ENCODE data around the gene ARVCF.

ARVCF gene

GRCh38 chr22:19975707-19976035 lies 41.0 kb downstream of the ARVCF start:
- Histone ChIP-seq H3K9me3 (ENCODE audit: low read length) (no peaks in the 10 kb centered on the region), H3K9ac (ENCODE audit: low read length) (no peak overlapping the region), H3K27ac (ENCODE audit: low read depth, low read length) (no peak overlapping the region), H3K36me3 (ENCODE audit: insufficient read depth, low read length) (peaks cover 20% of the 10 kb centered on the region), H3K27me3 (ENCODE audit: control insufficient read depth in 1 of 2, insufficient read depth in 2 of 2, low read length in 2 of 2) (no peaks in the 10 kb centered on the region), H3K4me1 (ENCODE audit: insufficient read depth, low read length) (peaks cover 11% of the 10 kb centered on the region), H3K4me3 (ENCODE audit: low read depth in 1 of 2, low read length in 2 of 2) (no peak overlapping the region)

- H3K9ac ChIP-seq (ENCODE audit: low read length): no peak overlapping the region
Measured at GRCh38 chr22:19974935-19975706, 41.5 kb downstream of the ARVCF start.

DNA sequence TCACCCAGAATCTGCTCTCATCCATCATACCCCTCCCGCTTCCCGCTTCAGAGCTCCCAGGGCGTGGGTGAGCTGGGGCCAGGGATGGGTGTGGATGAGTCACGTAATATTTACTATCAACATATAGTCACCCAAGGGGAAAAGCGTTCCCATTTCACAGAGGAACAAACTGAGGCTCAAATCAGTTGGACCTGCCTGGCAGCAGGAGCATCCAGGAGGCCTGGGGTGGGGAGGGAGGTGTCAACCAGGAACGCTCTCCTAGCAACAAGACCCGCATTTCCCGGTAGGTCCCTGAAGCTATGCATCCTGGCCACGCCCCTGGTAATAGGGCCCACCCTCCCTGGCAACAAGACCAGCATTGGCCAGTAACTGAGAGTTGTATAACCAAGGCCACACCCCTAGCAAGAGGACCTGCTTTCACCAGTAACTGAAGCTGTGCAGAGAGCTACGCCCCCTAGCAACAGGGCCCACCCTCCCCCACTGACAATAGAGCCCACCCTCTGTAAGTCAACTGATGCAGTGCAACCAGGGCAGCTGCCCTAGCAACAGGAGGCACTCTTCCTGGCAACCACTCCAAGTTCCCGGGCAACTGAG lies 42.3 kb downstream of the ARVCF start:
- Histone ChIP-seq H3K36me3 (ENCODE audit: insufficient read depth, low read length) (peaks cover 23% of the 10 kb centered on the region), H3K9ac (ENCODE audit: low read length) (no peak overlapping the region), H3K27me3 (ENCODE audit: control insufficient read depth in 1 of 2, insufficient read depth in 2 of 2, low read length in 2 of 2) (no peaks in the 10 kb centered on the region), H3K9me3 (ENCODE audit: low read length) (no peaks in the 10 kb centered on the region), H3K27ac (ENCODE audit: low read depth, low read length) (no peak overlapping the region), H3K4me3 (ENCODE audit: low read depth in 1 of 2, low read length in 2 of 2) (no peak overlapping the region), H3K4me1 (ENCODE audit: insufficient read depth, low read length) (peaks cover 13% of the 10 kb centered on the region)

More at GRCh38 chr22:19974935-19975706, 41.5 kb downstream of the ARVCF start:
- Histone ChIP-seq H3K4me3 (ENCODE audit: low read depth in 1 of 2, low read length in 2 of 2) (no peak overlapping the region), H3K27ac (ENCODE audit: low read depth, low read length) (no peak overlapping the region), H3K4me1 (ENCODE audit: insufficient read depth, low read length) (peaks cover 13% of the 10 kb centered on the region), H3K27me3 (ENCODE audit: control insufficient read depth in 1 of 2, insufficient read depth in 2 of 2, low read length in 2 of 2) (no peaks in the 10 kb centered on the region), H3K36me3 (ENCODE audit: insufficient read depth, low read length) (peaks cover 20% of the 10 kb centered on the region), H3K9me3 (ENCODE audit: low read length) (no peaks in the 10 kb centered on the region)

GRCh38 chr22:19973551-19974267 lies 42.9 kb downstream of the ARVCF start:
- Histone ChIP-seq H3K9ac (ENCODE audit: low read length) (no peak overlapping the region), H3K4me1 (ENCODE audit: insufficient read depth, low read length) (peaks cover 13% of the 10 kb centered on the region), H3K36me3 (ENCODE audit: insufficient read depth, low read length) (peaks cover 26% of the 10 kb centered on the region), H3K27me3 (ENCODE audit: control insufficient read depth in 1 of 2, insufficient read depth in 2 of 2, low read length in 2 of 2) (no peaks in the 10 kb centered on the region), H3K4me3 (ENCODE audit: low read depth in 1 of 2, low read length in 2 of 2) (no peak overlapping the region), H3K9me3 (ENCODE audit: low read length) (no peaks in the 10 kb centered on the region), H3K27ac (ENCODE audit: low read depth, low read length) (no peak overlapping the region)

DNA sequence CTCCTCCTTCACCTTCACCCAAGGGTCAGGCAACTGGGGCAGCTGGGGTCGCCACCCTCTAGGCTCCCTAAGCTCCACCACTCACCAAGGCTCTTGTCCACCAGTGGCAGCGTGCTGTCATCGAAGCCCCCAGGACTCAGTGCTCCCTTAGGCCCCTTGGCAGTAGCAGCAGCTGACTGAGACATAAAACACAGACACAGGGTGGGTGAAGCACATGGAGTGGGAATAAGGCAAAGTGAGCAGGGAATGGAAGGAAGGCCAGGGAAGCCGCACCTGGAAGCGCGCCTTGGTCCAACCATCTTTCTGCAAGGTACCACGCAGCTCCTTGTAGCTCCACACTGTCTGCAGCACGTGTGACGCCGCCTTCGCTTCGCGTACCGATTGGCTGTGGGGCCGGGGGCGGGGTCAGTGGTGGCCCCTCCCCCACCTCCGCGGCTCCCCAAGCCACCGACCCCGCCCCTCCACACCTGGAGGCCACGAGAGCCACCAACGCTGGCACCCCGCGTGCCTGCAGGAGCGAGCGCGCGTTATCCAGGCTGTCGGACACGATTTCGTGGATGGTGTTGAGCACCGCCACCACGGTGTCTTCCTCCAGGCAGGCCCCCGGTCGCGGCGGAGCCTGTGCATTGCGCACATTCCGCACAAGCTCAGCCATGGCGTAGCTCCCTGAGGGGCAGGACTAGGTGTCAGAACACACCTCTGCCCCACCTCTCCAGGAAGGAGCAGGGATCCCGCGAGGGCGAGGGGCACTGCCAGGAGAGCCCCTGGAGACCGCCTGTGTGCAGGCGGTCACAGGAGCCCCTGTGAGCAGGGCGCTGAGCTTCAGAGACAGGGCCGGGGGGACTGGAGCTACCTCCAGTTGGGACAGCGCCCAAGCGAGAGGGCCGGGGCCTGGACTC lies 43.7 kb downstream of the ARVCF start:
- no peak overlapping the region for H3K27ac ChIP-seq (ENCODE audit: low read depth, low read length)
- no peaks in the 10 kb centered on the region for H3K27me3 ChIP-seq (ENCODE audit: control insufficient read depth in 1 of 2, insufficient read depth in 2 of 2, low read length in 2 of 2)
- H3K9ac ChIP-seq (ENCODE audit: low read length): no peak overlapping the region
- peaks cover 13% of the 10 kb centered on the region for H3K4me1 ChIP-seq (ENCODE audit: insufficient read depth, low read length)
- H3K9me3 ChIP-seq (ENCODE audit: low read length): no peaks in the 10 kb centered on the region
- H3K36me3 ChIP-seq (ENCODE audit: insufficient read depth, low read length): peaks cover 35% of the 10 kb centered on the region
- no peak overlapping the region for H3K4me3 ChIP-seq (ENCODE audit: low read depth in 1 of 2, low read length in 2 of 2)

GRCh38 chr22:19972251-19972650 lies 44.4 kb downstream of the ARVCF start:
- no peak overlapping the region for H3K27ac ChIP-seq (ENCODE audit: low read depth, low read length)
- H3K9ac ChIP-seq (ENCODE audit: low read length): no peak overlapping the region

DNA sequence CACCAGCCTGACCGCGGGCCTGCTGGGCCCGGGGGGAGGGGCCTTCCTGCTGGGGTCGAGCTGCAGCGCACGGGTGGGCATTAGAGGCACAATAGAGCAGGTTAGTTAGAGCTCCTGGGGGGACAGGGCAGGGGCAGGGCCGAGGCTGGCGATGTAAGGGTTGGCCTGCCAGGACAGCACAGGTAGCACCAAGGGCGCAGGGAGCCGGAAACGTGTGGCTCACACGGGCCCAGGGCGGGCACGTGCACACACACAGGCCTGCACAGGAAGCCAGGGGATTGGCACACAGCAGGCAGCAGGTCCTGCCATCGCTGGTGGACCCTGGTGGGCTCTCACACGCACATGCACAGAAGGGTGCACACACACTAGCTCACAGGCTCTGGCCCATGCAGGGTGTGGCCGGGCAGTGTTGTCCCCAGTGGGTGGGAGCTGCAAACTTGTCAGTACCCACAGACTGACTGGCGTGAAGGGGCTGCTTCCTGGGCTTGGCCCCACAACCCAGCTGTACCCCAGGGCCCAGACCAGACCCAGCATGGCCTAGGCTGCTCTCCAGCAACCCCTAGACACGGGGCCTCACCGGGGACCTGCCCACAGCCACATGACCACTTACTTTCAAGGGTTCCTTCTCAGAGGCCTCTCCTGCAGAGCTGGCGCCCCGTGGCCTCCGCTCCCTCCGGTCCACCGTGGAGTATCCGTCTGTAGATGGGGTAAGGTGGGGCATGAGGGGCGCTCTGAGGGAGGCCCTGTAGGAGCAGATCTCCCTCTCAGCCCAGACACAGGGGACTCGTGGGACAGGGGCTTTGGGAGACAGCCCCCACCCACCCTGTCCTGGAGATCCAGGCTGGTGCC lies 45.1 kb downstream of the ARVCF start:
- H3K27me3 ChIP-seq (ENCODE audit: control insufficient read depth in 1 of 2, insufficient read depth in 2 of 2, low read length in 2 of 2): no peaks in the 10 kb centered on the region
- no peaks in the 10 kb centered on the region for H3K9me3 ChIP-seq (ENCODE audit: low read length)
- H3K4me3 ChIP-seq (ENCODE audit: low read depth in 1 of 2, low read length in 2 of 2): no peak overlapping the region
- H3K9ac ChIP-seq (ENCODE audit: low read length): no peak overlapping the region
- peaks cover 13% of the 10 kb centered on the region for H3K4me1 ChIP-seq (ENCODE audit: insufficient read depth, low read length)
- peaks cover 37% of the 10 kb centered on the region for H3K36me3 ChIP-seq (ENCODE audit: insufficient read depth, low read length)
- no peak overlapping the region for H3K27ac ChIP-seq (ENCODE audit: low read depth, low read length)

More at GRCh38 chr22:19972251-19972650, 44.4 kb downstream of the ARVCF start:
- H3K4me1 ChIP-seq (ENCODE audit: insufficient read depth, low read length): peaks cover 13% of the 10 kb centered on the region
- H3K36me3 ChIP-seq (ENCODE audit: insufficient read depth, low read length): peaks cover 37% of the 10 kb centered on the region
- H3K4me3 ChIP-seq (ENCODE audit: low read depth in 1 of 2, low read length in 2 of 2): no peak overlapping the region
- no peaks in the 10 kb centered on the region for H3K9me3 ChIP-seq (ENCODE audit: low read length)
- H3K27me3 ChIP-seq (ENCODE audit: control insufficient read depth in 1 of 2, insufficient read depth in 2 of 2, low read length in 2 of 2): no peaks in the 10 kb centered on the region

DNA sequence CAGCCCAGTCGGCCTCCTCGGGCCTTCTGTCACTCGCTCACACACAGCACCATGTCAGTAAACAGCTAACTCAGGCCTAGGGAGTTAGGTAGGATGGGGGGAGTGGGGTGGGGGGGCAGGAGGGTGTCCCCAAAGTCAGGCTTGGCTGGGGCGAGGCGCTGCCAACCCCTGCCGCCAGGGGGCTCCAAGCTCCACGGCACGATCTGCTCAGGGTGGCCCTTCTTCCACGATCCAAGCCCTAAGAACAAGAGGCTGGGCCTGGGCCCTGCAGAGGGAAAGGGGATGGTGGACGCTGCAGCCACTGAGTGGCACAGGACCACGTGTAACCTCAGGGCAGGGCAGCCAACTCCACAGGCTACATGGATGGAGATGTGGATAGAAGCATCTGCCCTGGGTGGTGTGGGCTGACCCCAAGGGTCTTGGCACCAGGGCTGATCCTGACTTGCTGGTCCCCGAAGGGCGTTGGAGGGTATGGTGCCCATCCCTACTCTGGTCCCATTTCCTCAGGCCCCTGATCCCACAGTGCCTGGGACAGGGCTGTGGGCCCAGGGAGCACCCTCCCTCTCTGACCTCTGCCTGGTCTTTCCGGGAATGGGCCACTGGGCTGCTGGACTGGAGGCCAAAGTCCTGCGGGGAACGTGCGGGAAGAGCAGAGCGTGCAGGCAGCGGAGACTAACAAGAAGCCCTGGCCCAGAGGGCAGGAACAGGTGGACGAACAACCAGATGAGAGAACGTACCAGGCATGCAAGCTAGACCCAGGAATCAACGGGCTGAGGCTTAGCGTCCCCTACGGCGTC lies 45.9 kb downstream of the ARVCF start:
- Histone ChIP-seq H3K9me3 (ENCODE audit: low read length) (no peaks in the 10 kb centered on the region), H3K27ac (ENCODE audit: low read depth, low read length) (no peak overlapping the region), H3K4me3 (ENCODE audit: low read depth in 1 of 2, low read length in 2 of 2) (no peak overlapping the region), H3K27me3 (ENCODE audit: control insufficient read depth in 1 of 2, insufficient read depth in 2 of 2, low read length in 2 of 2) (no peaks in the 10 kb centered on the region), H3K4me1 (ENCODE audit: insufficient read depth, low read length) (peaks cover 13% of the 10 kb centered on the region), H3K36me3 (ENCODE audit: insufficient read depth, low read length) (peaks cover 42% of the 10 kb centered on the region), H3K9ac (ENCODE audit: low read length) (no peak overlapping the region)

DNA sequence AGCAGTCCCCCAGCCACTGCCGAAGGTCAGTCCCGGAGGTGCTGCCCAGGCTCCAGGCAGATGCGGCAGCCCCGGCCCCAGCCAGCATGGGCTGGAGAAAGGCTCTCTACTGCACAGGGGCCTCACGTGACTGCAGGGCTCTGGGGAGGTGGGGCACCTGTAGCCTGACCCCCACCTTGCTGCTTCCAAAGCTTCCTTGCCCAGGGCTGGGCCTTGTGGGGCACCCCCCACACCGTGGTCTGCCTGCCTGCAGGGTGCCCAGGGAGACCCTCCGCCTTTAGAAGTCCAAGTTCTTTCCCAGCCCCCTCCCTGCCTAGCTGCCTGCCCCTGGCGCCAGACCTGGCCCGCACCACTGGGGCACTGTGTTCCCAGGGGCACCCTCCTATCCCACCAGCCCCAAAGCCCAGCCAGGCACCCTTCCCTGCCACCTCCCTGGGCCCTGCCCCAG lies 46.6 kb downstream of the ARVCF start:
- Histone ChIP-seq H3K27ac (ENCODE audit: low read depth, low read length) (no peak overlapping the region), H3K9me3 (ENCODE audit: low read length) (no peaks in the 10 kb centered on the region), H3K27me3 (ENCODE audit: control insufficient read depth in 1 of 2, insufficient read depth in 2 of 2, low read length in 2 of 2) (no peaks in the 10 kb centered on the region), H3K9ac (ENCODE audit: low read length) (no peak overlapping the region), H3K4me3 (ENCODE audit: low read depth in 1 of 2, low read length in 2 of 2) (no peak overlapping the region), H3K4me1 (ENCODE audit: insufficient read depth, low read length) (peaks cover 11% of the 10 kb centered on the region), H3K36me3 (ENCODE audit: insufficient read depth, low read length) (peaks cover 43% of the 10 kb centered on the region)
